OCI-LY7 (cell line): ENCODE measurements around the gene ELFN1.

Source experiments
- EZH2phosphoT487 ChIP-seq: fragments of 200-600 bp; sonication (generic); IDR thresholded peaks from 2 replicates; pipeline ENCODE4 v1.6.1; 2018; ENCODE audit warnings: low read depth, borderline replicate concordance, mild to moderate bottlenecking, mixed run types, antibody characterized with exemption, low read length, moderate library complexity, mixed read lengths
- TF ChIP-seq, protein P1 (sequence below): fragments of 200-600 bp; sonication (generic); conservative IDR thresholded peaks from 2 replicates; pipeline ENCODE4 v1.5.1; 2014; ENCODE audit warnings: mild to moderate bottlenecking, antibody characterized with exemption, low read length, moderate library complexity, mixed read lengths

- TF ChIP-seq, protein P1, sequence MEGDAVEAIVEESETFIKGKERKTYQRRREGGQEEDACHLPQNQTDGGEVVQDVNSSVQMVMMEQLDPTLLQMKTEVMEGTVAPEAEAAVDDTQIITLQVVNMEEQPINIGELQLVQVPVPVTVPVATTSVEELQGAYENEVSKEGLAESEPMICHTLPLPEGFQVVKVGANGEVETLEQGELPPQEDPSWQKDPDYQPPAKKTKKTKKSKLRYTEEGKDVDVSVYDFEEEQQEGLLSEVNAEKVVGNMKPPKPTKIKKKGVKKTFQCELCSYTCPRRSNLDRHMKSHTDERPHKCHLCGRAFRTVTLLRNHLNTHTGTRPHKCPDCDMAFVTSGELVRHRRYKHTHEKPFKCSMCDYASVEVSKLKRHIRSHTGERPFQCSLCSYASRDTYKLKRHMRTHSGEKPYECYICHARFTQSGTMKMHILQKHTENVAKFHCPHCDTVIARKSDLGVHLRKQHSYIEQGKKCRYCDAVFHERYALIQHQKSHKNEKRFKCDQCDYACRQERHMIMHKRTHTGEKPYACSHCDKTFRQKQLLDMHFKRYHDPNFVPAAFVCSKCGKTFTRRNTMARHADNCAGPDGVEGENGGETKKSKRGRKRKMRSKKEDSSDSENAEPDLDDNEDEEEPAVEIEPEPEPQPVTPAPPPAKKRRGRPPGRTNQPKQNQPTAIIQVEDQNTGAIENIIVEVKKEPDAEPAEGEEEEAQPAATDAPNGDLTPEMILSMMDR = no peak
- TF ChIP-seq EZH2phosphoT487 = no peak
These were observed 22.7 kb downstream of the ELFN1 start for GRCh38 chr7:1692515-1693418.
